Mesodermal cell (in vitro differentiated cells): ENCODE measurements around the gene NRM.
A peak's percentile ranks its signal among the peaks of the same experiment; 100 is the strongest.
"Not testable (repeated sequence)": the region's sequence is repeated elsewhere in the genome, so short reads cannot be mapped to it uniquely, and the experiment has no call there.

Source experiments
- H3K27ac ChIP-seq: 2 replicates; pipeline ENCODE4 v1.7.0; 2013; ENCODE audit warnings: mild to moderate bottlenecking, low read depth, low read length, moderate library complexity; ENCODE audit not compliant: severe bottlenecking
- H3K36me3 ChIP-seq: 2 replicates; pipeline ENCODE4 v1.7.1; 2013; ENCODE audit warnings: mild to moderate bottlenecking, low read length, moderate library complexity; ENCODE audit not compliant: control insufficient read depth, insufficient read depth
- H3K4me1 ChIP-seq: one replicate; pipeline ENCODE4 v1.7.1; 2013; ENCODE audit warnings: mild to moderate bottlenecking, low read length; ENCODE audit not compliant: insufficient read depth, control insufficient read depth, poor library complexity, severe bottlenecking
- H3K4me3 ChIP-seq: 2 replicates; pipeline ENCODE4 v1.7.0; 2013; ENCODE audit warnings: low read length, control low read depth, mild to moderate bottlenecking; ENCODE audit not compliant: insufficient read depth, poor library complexity, severe bottlenecking; ENCODE audit errors: extremely low read depth
- H3K9me3 ChIP-seq: 2 replicates; pipeline ENCODE4 v1.7.1; 2013; ENCODE audit warnings: mild to moderate bottlenecking, low read length, moderate library complexity; ENCODE audit not compliant: control insufficient read depth
- WGBS, 2 experiments: methylation state at CpG; one replicate each; pipeline ENCODE4 v1.1.5; 2013; ENCODE audit warnings: missing lambda C conversion rate in 2 of 2; ENCODE audit not compliant: insufficient coverage in 2 of 2; 5-methylcytosine and 5-hydroxymethylcytosine counted together

The NRM gene

GRCh38 chr6:30681766-30682142 lies 9.0 kb downstream of the NRM start:
- peaks cover 78% of the 10 kb centered on the region for H3K36me3 ChIP-seq
- peaks cover 17% of the 10 kb centered on the region for H3K4me1 ChIP-seq
- peak overlapping the region; percentile 68 for H3K4me3 ChIP-seq
- WGBS, 2 experiments = 80 to 87% methylated on average over 3 of the region's 4 CpGs
- peak overlapping the region; percentile 93 for H3K27ac ChIP-seq
- H3K9me3 ChIP-seq = no peaks in the 10 kb centered on the region

DNA sequence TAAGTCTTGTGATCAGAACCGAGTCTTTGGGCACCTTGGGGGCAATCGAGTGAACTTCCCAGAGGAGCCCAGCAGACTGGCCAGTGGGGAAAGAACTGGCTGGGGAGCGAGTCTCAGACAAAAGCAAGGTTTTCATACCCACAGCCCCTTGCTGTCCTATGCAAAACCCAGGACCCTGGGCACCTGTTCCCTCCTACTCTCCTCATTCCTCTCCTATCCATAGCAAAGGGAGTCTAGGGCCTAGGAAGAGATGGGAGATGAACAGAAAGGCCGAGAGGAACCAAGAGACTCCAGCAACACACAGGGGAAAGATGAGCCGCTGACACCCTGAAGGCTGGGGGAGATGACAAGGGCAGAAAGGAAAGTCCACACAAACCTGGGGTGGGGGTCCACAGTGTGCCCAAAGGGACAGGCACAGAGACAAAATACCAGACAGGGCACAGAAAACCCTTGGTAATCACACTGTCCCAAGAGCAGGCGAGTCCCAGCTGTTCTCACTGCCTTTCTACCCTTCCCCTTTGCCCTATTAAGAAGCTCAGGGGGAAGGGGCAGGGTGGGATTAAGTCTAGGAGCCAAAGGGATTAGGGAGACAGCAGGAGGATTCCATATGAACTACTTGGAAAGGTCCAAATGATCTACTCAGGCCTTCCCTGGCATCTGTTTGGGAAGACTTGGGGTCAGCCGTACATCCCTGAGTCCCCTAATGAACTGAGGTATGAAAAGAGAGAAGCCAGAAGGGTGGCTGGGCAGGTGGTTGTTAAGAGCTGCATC lies 10.8 kb downstream of the NRM start:
- H3K4me1 ChIP-seq = peaks cover 17% of the 10 kb centered on the region
- WGBS, 2 experiments = 73 to 79% methylated on average over 4 to 5 of the region's 7 CpGs
- no peaks in the 10 kb centered on the region for H3K9me3 ChIP-seq
- peak overlapping the region; percentile 29 for H3K4me3 ChIP-seq
- peaks cover 86% of the 10 kb centered on the region for H3K36me3 ChIP-seq
- H3K27ac ChIP-seq = peak overlapping the region; percentile 45

DNA sequence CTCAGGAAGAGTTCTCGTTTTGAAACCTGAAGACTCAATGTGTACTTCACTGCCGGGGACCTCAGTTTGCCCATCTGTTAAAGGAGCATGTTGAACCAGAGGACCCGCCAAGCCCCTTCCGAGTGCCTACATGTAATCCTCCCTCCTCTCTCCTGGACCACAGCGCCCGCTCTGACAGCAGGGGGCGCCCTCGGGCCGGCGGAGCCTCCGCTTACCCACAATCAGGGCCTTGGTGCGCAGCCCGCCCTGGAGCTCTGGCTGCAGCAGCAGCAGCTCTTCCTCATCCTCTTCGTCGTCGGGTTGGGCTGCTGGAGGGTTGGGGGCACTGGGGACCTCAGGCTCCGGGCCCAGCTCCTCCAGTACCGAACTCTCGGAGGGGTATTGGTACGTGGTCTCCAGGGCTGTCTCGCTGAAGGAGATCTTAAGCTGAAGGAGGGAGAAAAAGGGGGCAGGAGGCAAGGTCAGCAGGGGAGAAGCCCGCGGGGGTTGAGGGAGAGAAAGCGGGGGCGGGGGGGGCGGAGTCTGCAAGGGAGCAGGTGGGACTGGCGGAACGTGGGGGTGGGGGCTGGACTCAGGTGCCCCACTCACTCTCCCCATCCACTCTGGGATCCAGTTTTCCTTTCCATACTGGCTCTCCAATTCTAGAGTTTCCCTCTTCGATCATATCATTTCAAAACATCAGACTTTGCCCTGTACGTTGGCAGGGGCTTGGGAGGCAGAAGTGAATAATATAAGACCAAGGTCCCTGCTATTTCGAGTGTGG lies 11.6 kb downstream of the NRM start:
- H3K27ac ChIP-seq = peak overlapping the region; percentile 45
- H3K36me3 ChIP-seq = peaks cover 81% of the 10 kb centered on the region
- H3K9me3 ChIP-seq = no peaks in the 10 kb centered on the region
- H3K4me1 ChIP-seq = peaks cover 17% of the 10 kb centered on the region
- 24 to 33% methylated on average over 12 to 15 of the region's 31 CpGs for WGBS, 2 experiments
- peak overlapping the region; percentile 29 for H3K4me3 ChIP-seq

- WGBS, 2 experiments = 97% methylated on average over 5 of the region's 10 CpGs
- Histone ChIP-seq H3K36me3 (peaks cover 61% of the 10 kb centered on the region), H3K4me3 (no peak overlapping the region), H3K9me3 (no peaks in the 10 kb centered on the region), H3K4me1 (peaks cover 18% of the 10 kb centered on the region), H3K27ac (no peak overlapping the region)
Observed at GRCh38 chr6:30676660-30677285, 14.0 kb downstream of the NRM start.

GRCh38 chr6:30672445-30673253 lies 18.1 kb downstream of the NRM start, which contains the start of gene DHX16:
TSS of gene DHX16 (minus strand) at chr6:30673006. CDS start at chr6:30672841, 165 bp downstream.
- 0% methylated on average over 51 to 52 of the region's 57 CpGs for WGBS, 2 experiments
- H3K4me1 ChIP-seq = peaks cover 9% of the 10 kb centered on the region
- H3K36me3 ChIP-seq = peaks cover 47% of the 10 kb centered on the region
- no peaks in the 10 kb centered on the region for H3K9me3 ChIP-seq
- peak within 1 kb of the TSS; percentile 93 for H3K4me3 ChIP-seq
- peak within 1 kb of the TSS; percentile 57 for H3K27ac ChIP-seq

DNA sequence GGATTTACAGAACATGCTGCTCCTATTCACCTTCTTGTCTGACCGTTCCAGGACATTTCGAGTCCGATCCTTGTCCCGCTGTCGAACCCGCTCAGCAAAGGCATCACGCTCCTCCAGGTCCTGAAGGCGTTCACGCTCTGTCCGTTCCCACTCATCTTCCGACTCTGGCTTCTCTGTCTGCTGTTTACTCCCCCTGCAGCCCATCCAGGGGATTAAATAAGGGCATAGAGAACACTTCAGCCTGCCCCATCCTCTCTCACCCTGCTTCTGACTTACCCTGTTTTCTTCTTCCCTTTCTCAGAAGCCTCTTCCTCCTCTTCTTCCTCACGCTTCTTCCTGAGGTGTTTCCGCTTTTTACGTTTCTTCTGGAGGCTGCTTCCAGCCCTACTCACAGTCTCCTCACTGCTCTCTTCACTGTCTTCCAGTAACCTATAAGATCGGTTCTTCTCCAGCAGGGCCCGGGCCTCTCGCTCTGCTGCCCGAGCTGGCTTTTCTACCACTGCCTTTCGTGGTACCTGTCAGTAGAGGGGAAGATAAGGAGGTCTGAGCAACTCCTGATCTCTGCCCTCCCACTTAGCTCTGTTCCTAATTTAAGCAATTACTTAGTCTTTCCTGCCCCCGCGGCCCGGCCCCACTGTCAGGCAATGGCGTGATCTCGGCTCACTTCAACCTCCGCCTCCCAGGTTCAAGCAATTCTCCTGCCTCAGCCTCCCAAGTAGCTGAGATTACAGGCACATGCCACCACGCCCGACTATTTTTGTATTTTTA lies 19.8 kb downstream of the NRM start:
- WGBS, 2 experiments = 92 to 95% methylated on average over 20 to 21 of the region's 27 CpGs
- Histone ChIP-seq H3K9me3 (no peaks in the 10 kb centered on the region), H3K4me3 (no peak overlapping the region), H3K27ac (no peak overlapping the region), H3K36me3 (peaks cover 47% of the 10 kb centered on the region), H3K4me1 (peaks cover 9% of the 10 kb centered on the region)

GRCh38 chr6:30666300-30666699 lies 24.5 kb downstream of the NRM start:
- H3K9me3 ChIP-seq, H3K4me3 ChIP-seq, H3K27ac ChIP-seq, H3K4me1 ChIP-seq: not testable (repeated sequence)
- peaks cover 85% of the 10 kb centered on the region for H3K36me3 ChIP-seq
- WGBS, 2 experiments = 89 to 92% methylated on average over 1 to 2 of the region's 2 CpGs

- Histone ChIP-seq H3K9me3 (no peaks in the 10 kb centered on the region), H3K4me1 (no peaks in the 10 kb centered on the region), H3K4me3 (no peak overlapping the region), H3K36me3 (peaks cover 84% of the 10 kb centered on the region), H3K27ac (no peak overlapping the region)
- WGBS, 2 experiments = 92 to 93% methylated on average over 18 to 32 of the region's 34 CpGs
Observed at GRCh38 chr6:30664994-30665767, 25.6 kb downstream of the NRM start.

GRCh38 chr6:30657922-30658321 lies 32.9 kb downstream of the NRM start:
- H3K36me3 ChIP-seq = peaks cover 83% of the 10 kb centered on the region
- H3K4me1 ChIP-seq, H3K27ac ChIP-seq, H3K4me3 ChIP-seq, H3K9me3 ChIP-seq: not testable (repeated sequence)
- WGBS, 2 experiments = 76 to 93% methylated on average over 3 to 4 of the region's 5 CpGs
